GM12892 (cell line): Measurements from ENCODE around the gene GSG1L.

Experiments used
- POLR2A ChIP-seq: IDR thresholded peaks from 2 replicates; pipeline ENCODE4 v1.6.1; 2011; ENCODE audit warnings: low read depth, low read length, control low read depth
- POLR2AphosphoS5 ChIP-seq: IDR thresholded peaks from 2 replicates; pipeline ENCODE4 v1.6.1; 2011; ENCODE audit warnings: low read depth, low read length, control low read depth
- TAF1 ChIP-seq: IDR thresholded peaks from 2 replicates; pipeline ENCODE4 v1.6.1; 2011; ENCODE audit warnings: low read depth, mild to moderate bottlenecking, control low read depth, low read length, borderline replicate concordance

GRCh38 chr16:27756206-27756970, 307.1 kb downstream of the GSG1L start:
- TF ChIP-seq POLR2AphosphoS5: no peak
- TF ChIP-seq POLR2A: no peak
- no peak for TF ChIP-seq TAF1
